Fibroblast of the aortic adventitia (primary cell): ENCODE measurements around the gene SLC25A22. TPM values are rescaled to one million over a fixed set of nuclear protein-coding genes. Genes with fewer than 3 reads are reported as not detected.

Experiments used
- DNase-seq: peaks from one replicate; pipeline ENCODE4 v3.0.0-alpha.2; 2010; ENCODE audit warnings: low read depth
- H3K4me3 ChIP-seq: 2 replicates; pipeline ENCODE4 v1.5.1; 2011; ENCODE audit warnings: low read depth, mild to moderate bottlenecking, control low read depth, low read length, moderate library complexity
- total RNA-seq: library from RNA; depleted of rRNA; stranded (reverse); fragments of >200 nt; gene quantifications from 2 replicates; pipeline ENCODE4 v1.2.3, GENCODE V29; 2012; ENCODE audit warnings: low replicate concordance
- TF ChIP-seq, protein P1 (sequence below): IDR thresholded peaks from 2 replicates; pipeline ENCODE4 v1.5.1; 2011; ENCODE audit warnings: mild to moderate bottlenecking, low read length, control low read depth, inconsistent platforms; ENCODE audit not compliant: insufficient read depth

Gene SLC25A22
- total RNA-seq, 1 donor, result 16.7 TPM

- no peak for DNase-seq
- H3K4me3 ChIP-seq, result no peak overlapping the region
- TF ChIP-seq, protein P1, sequence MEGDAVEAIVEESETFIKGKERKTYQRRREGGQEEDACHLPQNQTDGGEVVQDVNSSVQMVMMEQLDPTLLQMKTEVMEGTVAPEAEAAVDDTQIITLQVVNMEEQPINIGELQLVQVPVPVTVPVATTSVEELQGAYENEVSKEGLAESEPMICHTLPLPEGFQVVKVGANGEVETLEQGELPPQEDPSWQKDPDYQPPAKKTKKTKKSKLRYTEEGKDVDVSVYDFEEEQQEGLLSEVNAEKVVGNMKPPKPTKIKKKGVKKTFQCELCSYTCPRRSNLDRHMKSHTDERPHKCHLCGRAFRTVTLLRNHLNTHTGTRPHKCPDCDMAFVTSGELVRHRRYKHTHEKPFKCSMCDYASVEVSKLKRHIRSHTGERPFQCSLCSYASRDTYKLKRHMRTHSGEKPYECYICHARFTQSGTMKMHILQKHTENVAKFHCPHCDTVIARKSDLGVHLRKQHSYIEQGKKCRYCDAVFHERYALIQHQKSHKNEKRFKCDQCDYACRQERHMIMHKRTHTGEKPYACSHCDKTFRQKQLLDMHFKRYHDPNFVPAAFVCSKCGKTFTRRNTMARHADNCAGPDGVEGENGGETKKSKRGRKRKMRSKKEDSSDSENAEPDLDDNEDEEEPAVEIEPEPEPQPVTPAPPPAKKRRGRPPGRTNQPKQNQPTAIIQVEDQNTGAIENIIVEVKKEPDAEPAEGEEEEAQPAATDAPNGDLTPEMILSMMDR, result no peak
Measured at GRCh38 chr11:837990-838307, 39.9 kb upstream of the SLC25A22 start.

GRCh38 chr11:837189-837989, 39.3 kb upstream of the SLC25A22 start:
- TF ChIP-seq, protein P1, result no peak
- no peak for DNase-seq
- no peak overlapping the region for H3K4me3 ChIP-seq

- H3K4me3 ChIP-seq, result no peak overlapping the region
- DNase-seq, result no peak
- TF ChIP-seq, protein P1, result no peak
Measured at GRCh38 chr11:836700-837099, 38.6 kb upstream of the SLC25A22 start.

GRCh38 chr11:836274-836673, 38.2 kb upstream of the SLC25A22 start:
- TF ChIP-seq, protein P1, result no peak
- no peak for DNase-seq
- H3K4me3 ChIP-seq, result no peak overlapping the region

GRCh38 chr11:834371-835316, 36.6 kb upstream of the SLC25A22 start:
- peak overlapping the region; percentile 60 for H3K4me3 ChIP-seq
- peak; percentile 58 for DNase-seq
- TF ChIP-seq, protein P1, result no peak

- peak overlapping the region; percentile 81 for H3K4me3 ChIP-seq
- peak; percentile 30 for DNase-seq
- TF ChIP-seq, protein P1, result no peak
Measured at GRCh38 chr11:833849-834311, 35.8 kb upstream of the SLC25A22 start.
